Lower leg skin (tissue), 4 donors: ENCODE results near the gene CFL1. TPM values are rescaled to one million over a fixed set of nuclear protein-coding genes. Genes with fewer than 3 reads are reported as not detected.

Source experiments
- DNase-seq, 2 donors: peaks; one replicate each; pipeline ENCODE4 v3.0.0-alpha.2; 2019; ENCODE audit warnings: low spot score in 2 of 2
- H3K4me3 ChIP-seq: fragments of 200-600 bp; sonication (generic); 2 replicates; pipeline ENCODE4 v1.5.1; 2017; ENCODE audit warnings: mild to moderate bottlenecking, low read depth; ENCODE audit not compliant: poor library complexity, severe bottlenecking
- CTCF ChIP-seq, 3 donors: fragments of 450-650 bp; IDR thresholded peaks; one replicate each; pipeline ENCODE4 v1.5.1; 2016; ENCODE audit warnings: antibody characterized with exemption in 3 of 3, mild to moderate bottlenecking in 3 of 3, moderate library complexity in 2 of 3
- POLR2A ChIP-seq, 2 donors: fragments of 450-650 bp; IDR thresholded peaks; one replicate each; pipeline ENCODE4 v1.6.1; 2016 to 2017; ENCODE audit warnings: antibody characterized with exemption in 2 of 2, mild to moderate bottlenecking in 1 of 2, moderate library complexity in 1 of 2
- WGBS, 2 donors: methylation state at CpG; one replicate each; pipeline ENCODE4 v1.1.5; 2018; 5-methylcytosine and 5-hydroxymethylcytosine counted together
- intact Hi-C: fragments of 100-400 bp; cut with DNase I; formaldehyde crosslinking; loops from one replicate; pipeline ENCODE4 v1.15.0; 2023; ENCODE audit warnings: low total_unique reads
- total RNA-seq, 4 donors: library from RNA; depleted of rRNA; stranded (reverse); fragments of >200 nt; gene quantifications; one replicate each; pipeline ENCODE4 v1.1.0, GENCODE V29; 2016

The CFL1 gene
- total RNA-seq, 4 donors from 2014 or later: 417 to 706 (median 504) TPM

- intact Hi-C loops: no loop called here
- H3K4me3 ChIP-seq: no peak overlapping the region
- no peak for DNase-seq
- WGBS, 2 donors: 75 to 84% methylated on average over 6 of the region's 6 CpGs
- TF ChIP-seq CTCF (IDR thresholded peaks at IDR 0.05) (no peak), POLR2A (IDR thresholded peaks at IDR 0.05) (no peak)
Measured at GRCh38 chr11:65853246-65853979, 4.6 kb downstream of the CFL1 start.

GRCh38 chr11:65852508-65853245 is 5.3 kb downstream of the CFL1 start:
- DNase-seq: no peak
- 62 to 73% methylated on average over 14 to 33 of the region's 33 CpGs for WGBS, 2 donors

GRCh38 chr11:65851811-65852507 is 6.0 kb downstream of the CFL1 start:
- no peak for DNase-seq
- WGBS, 2 donors: 54 to 73% methylated on average over 10 of the region's 10 CpGs
- TF ChIP-seq CTCF (IDR thresholded peaks at IDR 0.05) (no peak), POLR2A (IDR thresholded peaks at IDR 0.05) (no peak)
- intact Hi-C loops: no loop called here
- H3K4me3 ChIP-seq: no peak overlapping the region

More at GRCh38 chr11:65852508-65853245, 5.3 kb downstream of the CFL1 start:
- TF ChIP-seq POLR2A (IDR thresholded peaks at IDR 0.05) (no peak), CTCF (IDR thresholded peaks at IDR 0.05) (no peak)
- intact Hi-C loops: no loop called here
- H3K4me3 ChIP-seq: no peak overlapping the region

GRCh38 chr11:65851083-65851579 is 6.8 kb downstream of the CFL1 start:
- DNase-seq: no peak
- intact Hi-C loops: no loop called here
- WGBS, 2 donors: 89 to 92% methylated on average over 14 of the region's 14 CpGs
- H3K4me3 ChIP-seq: no peak overlapping the region
- TF ChIP-seq POLR2A (IDR thresholded peaks at IDR 0.05) (no peak), CTCF (IDR thresholded peaks at IDR 0.05) (no peak)

- 77 to 79% methylated on average over 15 to 18 of the region's 20 CpGs for whole genome bisulfite sequencing, 2 donors
- DNase-seq: no peak
- H3K4me3 ChIP-seq: no peak overlapping the region
- intact Hi-C loops: no loop called here
- no peak for TF ChIP-seq CTCF (IDR thresholded peaks at IDR 0.05)
- TF ChIP-seq POLR2A (IDR thresholded peaks at IDR 0.05): no peak
Measured at GRCh38 chr11:65850217-65851082, 7.5 kb downstream of the CFL1 start.
